PC-3 (cell line): ENCODE measurements around the gene DPEP1.

ENCODE experiments used
- EZH2 ChIP-seq: fragments of 300-600 bp; sonication (generic); IDR thresholded peaks from one replicate; pipeline ENCODE4 v1.6.1; 2017; ENCODE audit warnings: antibody characterized with exemption, mild to moderate bottlenecking, low read length; ENCODE audit not compliant: unreplicated experiment
- TF ChIP-seq, protein P1 (sequence below): fragments of 300-600 bp; sonication (generic); conservative IDR thresholded peaks from 2 replicates; pipeline ENCODE4 v1.5.1; 2017; ENCODE audit warnings: antibody characterized with exemption, low read depth, mild to moderate bottlenecking, low read length

DNA sequence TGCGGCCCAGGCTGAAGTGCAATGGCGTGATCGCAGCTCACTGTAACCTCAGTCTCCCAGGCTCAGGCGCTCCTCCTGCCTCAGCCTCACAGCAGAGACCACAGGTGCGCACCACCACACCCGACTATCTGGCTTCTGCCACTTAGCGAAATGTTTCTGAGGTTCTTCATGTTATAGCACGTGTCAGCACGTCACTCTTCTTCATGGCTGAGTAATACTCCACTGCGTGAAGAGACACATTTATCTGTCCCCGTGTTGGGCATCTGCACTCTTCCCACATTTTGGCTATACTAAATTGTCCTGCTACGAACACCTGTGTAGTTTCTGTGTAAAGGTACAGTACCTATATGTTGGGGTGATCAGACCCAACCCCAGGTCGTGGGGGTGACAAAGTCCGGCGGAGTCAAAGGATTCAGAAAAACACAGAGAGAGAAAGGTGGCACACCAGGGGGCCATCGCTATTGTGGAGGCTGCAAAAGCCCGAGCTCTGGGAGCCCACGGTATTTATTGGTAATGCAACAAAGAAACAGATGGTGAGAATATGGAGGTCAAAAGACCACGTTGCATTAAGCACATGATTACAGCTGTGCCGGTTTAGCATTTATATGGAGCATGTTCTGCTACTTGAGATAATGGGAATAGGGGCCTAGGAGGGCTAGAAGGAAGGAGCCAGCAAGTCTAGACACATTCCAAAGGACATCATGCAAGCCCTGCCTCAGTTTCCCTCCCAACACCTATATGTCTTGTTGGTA is 851 bp upstream of the DPEP1 start:
- TF ChIP-seq, protein P1, sequence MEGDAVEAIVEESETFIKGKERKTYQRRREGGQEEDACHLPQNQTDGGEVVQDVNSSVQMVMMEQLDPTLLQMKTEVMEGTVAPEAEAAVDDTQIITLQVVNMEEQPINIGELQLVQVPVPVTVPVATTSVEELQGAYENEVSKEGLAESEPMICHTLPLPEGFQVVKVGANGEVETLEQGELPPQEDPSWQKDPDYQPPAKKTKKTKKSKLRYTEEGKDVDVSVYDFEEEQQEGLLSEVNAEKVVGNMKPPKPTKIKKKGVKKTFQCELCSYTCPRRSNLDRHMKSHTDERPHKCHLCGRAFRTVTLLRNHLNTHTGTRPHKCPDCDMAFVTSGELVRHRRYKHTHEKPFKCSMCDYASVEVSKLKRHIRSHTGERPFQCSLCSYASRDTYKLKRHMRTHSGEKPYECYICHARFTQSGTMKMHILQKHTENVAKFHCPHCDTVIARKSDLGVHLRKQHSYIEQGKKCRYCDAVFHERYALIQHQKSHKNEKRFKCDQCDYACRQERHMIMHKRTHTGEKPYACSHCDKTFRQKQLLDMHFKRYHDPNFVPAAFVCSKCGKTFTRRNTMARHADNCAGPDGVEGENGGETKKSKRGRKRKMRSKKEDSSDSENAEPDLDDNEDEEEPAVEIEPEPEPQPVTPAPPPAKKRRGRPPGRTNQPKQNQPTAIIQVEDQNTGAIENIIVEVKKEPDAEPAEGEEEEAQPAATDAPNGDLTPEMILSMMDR: no peak
- TF ChIP-seq EZH2: no peak
